B cell (primary cell): ENCODE measurements around the gene GSTT4.
"Not testable (repeated sequence)": the region's sequence is repeated elsewhere in the genome, so short reads cannot be mapped to it uniquely, and the experiment has no call there.

Experiments used
- CTCF ChIP-seq: fragments of 200-600 bp; IDR thresholded peaks from one replicate; pipeline ENCODE4 v1.8.0; 2022; ENCODE audit warnings: antibody characterized with exemption, mild to moderate bottlenecking
- EZH2 ChIP-seq: IDR thresholded peaks from 2 replicates; pipeline ENCODE4 v1.6.1; 2012; ENCODE audit warnings: borderline replicate concordance, low read depth, mild to moderate bottlenecking, moderate library complexity, low read length; ENCODE audit not compliant: insufficient read depth, poor library complexity, severe bottlenecking

GRCh38 chr22:23986538-23987178, 18.6 kb downstream of the GSTT4 start:
- TF ChIP-seq CTCF, EZH2: not testable (repeated sequence)
